ENCODE data around the gene PRKN.
"Not testable (repeated sequence)": the region's sequence is repeated elsewhere in the genome, so short reads cannot be mapped to it uniquely, and the experiment has no call there.

The PRKN gene

DNA sequence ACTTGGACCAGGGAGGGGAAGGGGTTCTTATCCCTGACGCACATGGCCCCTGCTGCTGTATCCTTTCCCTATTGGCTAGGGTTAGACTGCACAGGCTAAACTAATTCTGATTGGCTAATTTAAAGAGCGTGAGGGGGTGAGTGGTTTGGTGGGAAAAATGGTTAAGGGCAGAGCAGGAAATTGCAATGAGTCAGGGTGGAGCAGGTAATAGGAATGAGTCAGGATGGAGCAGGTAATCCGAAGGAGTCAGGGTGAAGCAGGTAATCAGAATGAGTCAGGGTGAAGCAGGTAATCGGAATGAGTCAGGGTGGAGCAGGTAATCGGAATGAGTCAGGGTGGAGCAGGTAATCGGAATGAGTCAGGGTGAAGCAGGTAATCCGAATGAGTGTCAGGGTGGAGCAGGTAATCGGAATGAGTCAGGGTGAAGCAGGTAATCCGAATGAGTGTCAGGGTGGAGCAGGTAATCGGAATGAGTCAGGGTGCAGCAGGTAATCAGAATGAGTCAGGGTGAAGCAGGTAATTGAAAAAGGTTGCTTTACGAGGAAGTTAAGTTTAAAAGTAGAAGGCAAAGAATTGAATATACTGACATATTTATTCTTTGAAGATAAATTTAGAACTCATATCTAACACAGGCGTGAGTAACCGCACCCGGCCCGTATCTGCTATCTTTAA lies 1412.2 kb downstream of the PRKN start:
- in situ Hi-C loops (cut with MboI; ENCODE audit: low sequenced_read_pairs), result not testable (repeated sequence)

DNA sequence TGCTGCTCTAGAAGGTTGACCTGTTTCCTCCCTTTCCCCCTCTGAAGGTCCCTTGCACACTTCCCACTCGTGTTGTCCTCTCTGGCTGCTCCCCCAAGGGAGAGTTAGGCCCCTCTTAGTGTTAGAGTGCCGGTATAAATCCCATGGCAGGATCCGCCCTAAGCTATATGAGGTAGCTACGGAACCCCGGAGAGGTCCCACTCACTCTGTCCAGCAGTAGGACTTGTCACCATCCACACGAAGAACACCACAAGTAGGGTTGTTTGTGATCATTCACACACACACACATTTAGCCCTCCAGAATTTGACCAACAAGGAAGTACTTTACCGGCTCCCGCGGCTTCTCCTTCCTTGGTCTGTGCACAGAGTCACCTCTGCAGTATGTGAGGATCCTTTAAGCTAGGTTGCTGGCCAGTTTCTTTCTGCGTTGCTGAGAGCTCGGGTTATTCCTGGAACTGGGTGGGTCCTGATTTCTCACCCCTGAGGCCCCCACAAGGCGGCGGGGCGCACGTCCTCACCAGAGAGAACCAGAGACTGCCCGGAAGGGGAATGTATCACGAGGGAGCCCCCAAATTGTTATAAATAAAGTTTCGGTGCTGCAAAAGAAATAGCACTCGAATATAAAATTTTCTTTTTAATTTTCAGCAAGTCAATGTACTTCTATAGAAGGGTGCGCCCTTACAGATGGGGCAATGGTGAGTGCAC lies 1412.9 kb downstream of the PRKN start:
- in situ Hi-C loops (cut with MboI; ENCODE audit: low sequenced_read_pairs), result not testable (repeated sequence)

DNA sequence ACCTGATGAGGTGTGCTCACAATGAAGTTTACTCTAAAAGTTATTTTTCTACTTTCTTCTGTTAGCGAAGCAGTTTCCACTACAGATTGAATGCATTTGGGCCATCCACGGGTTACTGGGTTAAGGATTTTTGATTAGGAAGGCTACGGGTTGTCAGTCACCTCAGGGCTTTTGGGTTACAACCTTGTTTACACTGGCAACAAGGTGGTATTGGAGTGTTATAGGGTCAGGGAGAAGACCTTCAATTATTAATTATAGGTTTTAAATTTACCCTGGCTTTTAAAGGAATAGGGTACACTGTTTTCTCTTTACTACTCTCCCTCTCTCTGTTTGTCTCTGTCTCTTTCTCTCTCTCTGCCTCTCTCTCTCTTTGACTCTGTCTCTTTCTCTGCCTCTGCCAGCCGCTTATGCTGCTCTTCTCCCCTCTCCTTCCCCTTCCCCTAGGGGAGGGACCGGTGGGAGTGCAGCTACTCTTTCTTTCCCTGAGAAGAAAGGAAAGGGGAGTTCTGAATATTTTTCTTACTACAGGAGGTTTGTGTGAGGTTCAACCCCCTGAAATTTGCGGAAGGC lies 1413.5 kb downstream of the PRKN start:
- in situ Hi-C loops (cut with MboI; ENCODE audit: low sequenced_read_pairs), result no loop called here

DNA sequence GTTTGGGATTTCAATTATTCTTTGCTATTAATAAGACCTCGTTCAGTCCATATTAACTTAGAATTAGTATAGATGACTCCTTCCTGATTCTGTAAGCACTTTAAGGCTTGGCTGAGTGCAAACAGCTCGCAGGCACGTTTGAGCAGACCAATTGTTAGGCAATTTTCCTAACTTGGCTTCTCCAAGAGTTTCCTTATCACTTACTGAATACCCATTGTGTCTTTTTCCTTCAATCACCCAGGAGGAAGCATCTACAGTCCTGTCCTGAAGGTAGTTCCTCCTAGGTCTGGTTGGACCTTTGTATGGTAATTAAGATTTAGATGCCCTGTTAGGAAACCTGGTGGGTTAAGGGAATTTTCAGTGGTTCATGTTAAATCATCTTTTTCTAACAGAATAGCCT lies 1414.1 kb downstream of the PRKN start:
- in situ Hi-C loops (cut with MboI; ENCODE audit: low sequenced_read_pairs), result not testable (repeated sequence)

DNA sequence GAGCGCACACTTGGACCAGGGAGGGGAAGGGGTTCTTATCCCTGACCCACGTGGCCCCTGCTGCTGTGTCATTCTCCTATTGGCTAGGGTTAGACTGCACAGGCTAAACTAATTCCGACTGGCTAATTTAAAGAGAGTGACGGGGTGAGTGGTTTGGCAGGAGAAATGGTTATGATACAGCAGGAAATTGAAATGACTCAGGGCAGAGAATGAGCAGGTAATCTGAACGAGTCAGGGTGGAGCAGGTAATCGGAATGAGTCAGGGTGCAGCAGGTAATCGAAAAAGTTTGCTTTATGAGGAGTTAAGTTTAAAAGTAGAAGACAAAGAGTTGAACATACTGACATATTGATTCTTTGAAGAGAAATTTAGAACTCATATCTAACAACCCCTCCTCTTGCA lies 1417.8 kb downstream of the PRKN start:
- in situ Hi-C loops (cut with MboI; ENCODE audit: low sequenced_read_pairs), result not testable (repeated sequence)

DNA sequence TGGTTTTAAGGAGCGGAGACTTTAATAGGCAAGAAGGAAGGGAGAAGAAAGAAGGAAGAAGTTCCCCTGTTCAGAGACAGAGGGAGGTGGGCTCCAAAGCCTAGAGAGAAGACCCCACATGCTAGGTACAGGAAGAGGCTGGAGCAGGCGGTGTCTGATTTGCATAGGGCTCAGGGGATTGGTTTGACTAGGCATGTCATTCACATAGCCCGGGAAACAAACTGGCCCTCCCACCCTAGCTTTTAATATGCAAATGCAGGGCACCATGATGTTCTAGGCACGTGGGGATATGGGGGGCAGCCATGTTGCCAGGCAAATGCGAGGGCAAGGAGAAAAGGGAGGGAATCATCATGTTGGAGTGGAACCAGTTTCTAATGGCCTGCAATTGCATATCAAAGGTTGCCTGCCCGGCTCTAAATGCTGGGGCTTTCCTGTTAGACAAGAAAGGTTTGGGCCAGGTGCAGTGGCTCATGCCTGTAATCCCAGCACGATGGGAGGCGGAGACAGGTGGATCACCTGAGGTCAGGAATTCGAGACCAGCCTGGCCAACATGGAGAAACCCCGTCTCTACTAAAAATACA lies 1419.4 kb downstream of the PRKN start:
- in situ Hi-C loops (cut with MboI; ENCODE audit: low sequenced_read_pairs), result no loop called here

DNA sequence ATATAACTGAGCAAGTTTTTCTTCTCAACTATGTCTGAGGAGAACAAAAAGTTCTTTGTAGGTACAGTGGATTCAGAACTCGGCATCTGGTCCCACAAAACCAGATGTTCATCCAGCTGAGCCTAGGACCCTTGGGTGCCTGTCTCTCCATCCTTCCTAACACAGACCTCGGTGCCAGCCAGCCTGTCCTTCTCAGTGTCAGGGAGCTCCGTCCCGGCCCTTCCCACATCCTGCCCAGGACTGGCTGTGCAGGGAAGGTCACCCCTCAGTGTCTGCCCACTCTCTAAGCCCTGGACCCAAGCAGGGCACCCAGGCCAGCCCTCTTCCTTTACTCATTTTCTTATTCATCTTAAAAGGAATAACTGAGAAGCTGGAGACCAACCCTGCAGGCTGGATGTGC lies 1421.7 kb downstream of the PRKN start:
- in situ Hi-C loops (cut with MboI; ENCODE audit: low sequenced_read_pairs), result no loop called here

DNA sequence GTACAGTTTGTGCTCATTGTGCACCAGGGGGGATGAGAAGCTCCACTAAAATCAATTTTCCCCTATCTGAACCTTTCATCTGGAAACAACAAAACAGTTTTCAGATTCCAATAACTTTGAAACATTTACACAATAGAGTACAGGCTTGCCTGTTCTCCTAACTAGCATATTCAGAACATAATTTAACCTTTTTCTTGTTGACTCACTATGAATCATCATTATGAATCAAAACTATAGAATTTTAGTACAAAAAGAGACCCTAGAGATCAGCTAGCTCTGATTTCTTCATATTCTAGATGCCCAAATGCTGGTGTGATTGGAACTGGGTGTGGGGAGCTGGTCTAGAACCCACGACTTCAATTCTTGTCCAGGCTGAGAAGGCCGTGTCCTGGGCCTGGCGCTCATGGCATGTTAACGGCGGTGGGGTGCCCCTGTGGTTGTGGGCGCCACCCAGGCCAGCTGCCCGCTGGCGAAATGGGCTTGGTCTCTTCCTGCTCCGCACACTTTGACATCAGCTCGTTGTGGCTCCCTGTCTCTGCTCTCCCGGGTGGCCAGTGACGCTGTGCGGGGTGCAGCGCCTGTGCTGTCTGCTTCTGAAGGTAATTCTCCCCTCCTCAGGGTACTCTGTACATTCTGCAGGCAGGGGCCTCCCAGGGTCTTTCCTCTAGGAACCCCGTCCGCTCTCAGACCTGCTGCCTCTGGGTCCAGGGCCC lies 1423.8 kb downstream of the PRKN start:
- in situ Hi-C loops (cut with MboI; ENCODE audit: low sequenced_read_pairs), result no loop called here

DNA sequence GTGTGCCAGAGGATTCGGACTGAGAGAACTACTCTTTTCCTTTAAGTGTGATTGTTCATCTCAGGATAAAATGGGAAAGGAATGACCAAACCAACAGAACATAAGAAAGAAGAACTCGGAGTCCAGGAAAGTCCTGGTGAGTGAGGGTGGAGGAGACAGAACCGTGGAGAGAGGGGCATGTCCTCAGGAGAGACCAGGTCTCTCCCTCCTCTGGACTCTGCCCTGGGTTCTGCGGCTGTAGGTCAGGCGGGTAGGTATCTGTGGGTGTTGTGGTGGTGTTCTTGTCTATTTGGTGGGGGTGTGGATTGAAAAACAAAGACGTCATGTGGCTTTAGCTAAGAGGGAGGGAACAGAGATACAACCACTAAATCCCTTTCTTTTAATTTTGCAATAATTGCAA lies 1424.6 kb downstream of the PRKN start:
- in situ Hi-C loops (cut with MboI; ENCODE audit: low sequenced_read_pairs), result no loop called here

DNA sequence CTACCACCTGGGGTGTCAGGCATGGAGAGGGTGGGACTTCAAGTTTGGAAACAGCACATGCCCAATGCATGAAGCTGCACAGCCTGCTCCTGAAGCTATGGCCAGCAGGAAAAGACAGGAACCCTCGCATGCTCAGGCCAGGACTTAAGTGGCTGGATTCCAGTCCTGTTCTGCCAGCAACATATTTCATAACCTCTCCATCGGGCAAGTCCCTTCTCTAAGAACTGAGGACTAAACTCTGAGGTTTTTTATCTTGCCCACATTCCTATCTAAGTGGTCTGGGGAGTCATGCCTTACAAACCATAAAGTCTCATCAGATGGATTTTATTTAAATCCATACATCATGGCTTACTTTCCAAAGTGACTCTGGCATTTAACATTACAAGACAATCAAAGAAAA lies 1426.2 kb downstream of the PRKN start:
- in situ Hi-C loops (cut with MboI; ENCODE audit: low sequenced_read_pairs), result no loop called here

DNA sequence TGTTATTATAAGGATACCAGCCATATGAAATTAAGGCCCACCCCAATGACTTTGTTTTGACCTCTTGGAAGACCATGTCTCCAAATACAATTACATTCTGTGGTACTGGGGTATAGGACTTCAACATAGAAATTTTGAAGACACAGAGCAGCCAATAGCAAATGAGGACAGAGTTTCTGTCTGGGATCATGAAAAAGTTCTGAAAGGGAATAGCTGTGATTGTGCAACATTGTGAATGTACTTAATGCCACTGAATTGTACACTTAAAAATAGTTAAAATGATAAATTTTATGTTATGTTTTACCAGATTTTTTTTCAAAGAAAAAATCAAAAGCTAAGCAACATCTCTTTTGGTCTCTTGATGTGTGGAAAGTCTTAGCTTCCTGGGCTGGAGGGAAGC lies 1426.7 kb downstream of the PRKN start:
- in situ Hi-C loops (cut with MboI; ENCODE audit: low sequenced_read_pairs), result no loop called here

DNA sequence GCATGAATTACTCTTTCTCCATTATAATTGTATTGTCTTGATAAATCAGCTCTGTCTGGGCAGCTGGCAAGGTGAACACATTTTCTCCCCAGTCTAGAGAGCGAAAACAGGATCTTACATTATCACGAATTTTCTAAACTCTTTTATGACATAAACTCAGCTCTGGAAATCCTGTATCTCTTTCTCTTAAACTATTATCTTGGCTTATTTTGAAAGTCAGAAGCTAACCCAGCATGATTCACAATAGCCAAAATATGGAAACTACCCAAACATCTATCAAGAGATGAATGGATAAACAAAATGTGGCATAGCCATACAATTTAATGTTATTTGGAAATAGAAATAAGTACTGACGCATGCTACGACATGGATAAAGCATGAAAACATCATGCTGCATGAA lies 1427.8 kb downstream of the PRKN start:
- in situ Hi-C loops (cut with MboI; ENCODE audit: low sequenced_read_pairs), result no loop called here

Data from HL-60/S4 treated with retinoic acid at 250 ng/mL for 4 days and 3 days (cell line).